Stimulated activated naive CD8-positive, alpha-beta T cell treated with anti-CD3 and anti-CD28 coated beads, Interleukin-15, Interleukin-2, amounts not matched to agents 100 ng/mL and 50 ng/mL, for 24 hours (primary cell): ENCODE data around the gene DDX59.
A peak's percentile ranks its signal among the peaks of the same experiment; 100 is the strongest.

ENCODE experiments used
- H3K27ac Mint-ChIP-seq: one replicate; pipeline ENCODE4 v1.8.0; 2021; ENCODE audit warnings: mild to moderate bottlenecking, mixed read lengths
- H3K27me3 Mint-ChIP-seq: one replicate; pipeline ENCODE4 v1.8.0; 2021; ENCODE audit warnings: mixed read lengths
- H3K36me3 Mint-ChIP-seq: one replicate; pipeline ENCODE4 v1.8.0; 2021; ENCODE audit warnings: low read depth, mixed read lengths
- H3K4me1 Mint-ChIP-seq: one replicate; pipeline ENCODE4 v1.8.0; 2021; ENCODE audit warnings: low read depth, mixed read lengths
- H3K4me3 Mint-ChIP-seq: one replicate; pipeline ENCODE4 v1.8.0; 2021; ENCODE audit warnings: mild to moderate bottlenecking, mixed read lengths
- H3K9me3 Mint-ChIP-seq: one replicate; pipeline ENCODE4 v1.8.0; 2021; ENCODE audit warnings: mixed read lengths

The DDX59 gene

GRCh38 chr1:200681231-200681630 lies 11.5 kb upstream of the DDX59 start:
- Mint-ChIP-seq H3K9me3 (no peaks in the 10 kb centered on the region), H3K36me3 (no peaks in the 10 kb centered on the region), H3K27me3 (peaks cover 3% of the 10 kb centered on the region), H3K4me1 (no peaks in the 10 kb centered on the region), H3K27ac (no peak overlapping the region), H3K4me3 (no peak overlapping the region)

GRCh38 chr1:200676829-200677228 lies 7.1 kb upstream of the DDX59 start:
- H3K4me3 Mint-ChIP-seq: no peak overlapping the region
- H3K27ac Mint-ChIP-seq: no peak overlapping the region
- H3K9me3 Mint-ChIP-seq: no peaks in the 10 kb centered on the region
- peaks cover 3% of the 10 kb centered on the region for H3K27me3 Mint-ChIP-seq
- H3K36me3 Mint-ChIP-seq: no peaks in the 10 kb centered on the region
- H3K4me1 Mint-ChIP-seq: peaks cover 14% of the 10 kb centered on the region

DNA sequence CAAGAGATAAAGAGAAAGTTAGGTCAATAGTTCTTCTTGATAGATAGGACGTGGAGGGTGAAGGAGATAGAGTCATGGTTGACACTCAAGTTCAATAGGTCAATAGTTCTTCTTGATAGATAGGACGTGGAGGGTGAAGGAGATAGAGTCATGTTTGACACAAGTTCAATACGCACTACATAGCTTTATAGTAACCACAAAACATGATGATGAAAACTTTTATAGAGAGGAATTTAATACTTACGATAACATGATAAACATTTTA lies 5.8 kb upstream of the DDX59 start:
- no peaks in the 10 kb centered on the region for H3K9me3 Mint-ChIP-seq
- peaks cover 26% of the 10 kb centered on the region for H3K4me1 Mint-ChIP-seq
- H3K4me3 Mint-ChIP-seq: no peak overlapping the region
- peaks cover 3% of the 10 kb centered on the region for H3K27me3 Mint-ChIP-seq
- no peak overlapping the region for H3K27ac Mint-ChIP-seq
- no peaks in the 10 kb centered on the region for H3K36me3 Mint-ChIP-seq

DNA sequence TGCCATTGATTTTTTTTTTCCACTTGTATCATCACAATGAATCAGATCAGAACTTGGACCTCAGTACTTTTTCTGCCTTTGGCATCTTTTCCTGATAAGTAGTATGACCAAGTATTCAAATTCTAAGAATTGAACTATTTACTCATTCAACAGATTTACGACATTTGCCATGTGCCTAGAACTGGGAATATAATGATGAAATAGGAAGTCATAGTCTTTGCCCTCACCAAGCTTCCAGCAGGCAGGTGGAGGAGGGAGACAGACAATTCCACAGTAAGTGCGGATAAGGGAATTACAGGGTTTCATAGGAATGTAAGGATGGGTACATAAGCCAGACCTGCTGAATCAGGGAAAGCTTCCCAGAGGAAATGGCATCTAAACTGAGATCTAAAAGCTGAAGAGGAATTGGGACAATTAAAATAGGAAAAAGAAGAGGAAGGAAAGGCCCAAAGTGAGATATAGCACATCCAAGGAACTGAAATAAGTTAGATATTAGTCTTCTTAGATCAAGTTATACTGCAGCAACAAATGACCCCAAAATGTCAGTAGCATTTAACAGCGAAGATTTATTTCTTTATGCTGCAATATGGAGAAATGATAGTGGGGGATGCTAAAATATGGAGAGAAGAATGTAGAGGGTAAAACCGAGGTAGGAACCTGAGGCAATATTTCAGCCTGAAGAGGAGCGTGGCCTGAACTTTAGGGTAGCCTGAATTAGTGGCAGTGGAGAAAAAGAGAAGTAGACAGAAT lies 5.3 kb upstream of the DDX59 start:
- peaks cover 3% of the 10 kb centered on the region for H3K27me3 Mint-ChIP-seq
- H3K27ac Mint-ChIP-seq: peak overlapping the region; percentile 49
- no peaks in the 10 kb centered on the region for H3K9me3 Mint-ChIP-seq
- no peaks in the 10 kb centered on the region for H3K36me3 Mint-ChIP-seq
- H3K4me1 Mint-ChIP-seq: peaks cover 28% of the 10 kb centered on the region
- H3K4me3 Mint-ChIP-seq: no peak overlapping the region

DNA sequence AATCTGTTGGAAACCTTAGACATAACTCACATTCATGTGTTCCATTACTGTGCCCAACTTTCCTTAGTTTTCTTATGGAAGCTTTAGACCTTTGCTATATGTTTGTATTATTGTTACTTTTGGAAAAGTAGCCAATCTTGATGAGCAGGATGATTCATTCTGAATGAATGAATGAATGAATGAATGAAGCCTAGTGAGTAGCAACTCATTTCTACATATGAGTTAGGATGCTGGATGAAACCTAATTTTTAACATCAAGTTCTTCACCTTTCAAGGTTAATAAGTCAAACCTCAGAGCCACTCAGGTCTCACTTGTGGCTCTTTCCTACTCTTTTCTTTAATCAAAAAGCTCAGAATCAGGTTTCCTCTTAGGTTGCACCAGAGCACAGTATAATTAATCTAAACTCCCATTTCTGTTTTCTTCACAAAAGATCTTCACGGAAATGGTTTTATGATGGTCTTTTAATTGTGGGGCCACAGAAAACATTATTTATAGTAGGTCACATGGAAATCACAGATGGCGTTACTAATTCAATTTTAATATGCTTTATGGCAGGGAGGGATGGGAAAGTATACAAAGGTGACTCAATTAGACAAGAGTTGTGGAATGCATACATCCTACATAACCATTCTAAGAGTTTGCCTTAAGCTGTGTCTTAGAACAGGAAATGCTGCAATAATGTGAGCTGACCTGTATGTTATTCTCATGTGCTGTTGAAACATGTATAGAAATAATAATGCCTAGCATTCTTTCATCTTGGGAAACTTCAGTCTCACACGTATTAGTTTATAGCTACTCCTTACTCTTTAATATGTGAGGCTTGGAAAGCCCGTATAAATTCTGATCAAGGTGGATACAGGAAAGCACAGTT lies 4.5 kb upstream of the DDX59 start:
- no peaks in the 10 kb centered on the region for H3K9me3 Mint-ChIP-seq
- no peaks in the 10 kb centered on the region for H3K36me3 Mint-ChIP-seq
- no peak overlapping the region for H3K4me3 Mint-ChIP-seq
- H3K4me1 Mint-ChIP-seq: peaks cover 28% of the 10 kb centered on the region
- H3K27me3 Mint-ChIP-seq: peaks cover 3% of the 10 kb centered on the region
- H3K27ac Mint-ChIP-seq: no peak overlapping the region

DNA sequence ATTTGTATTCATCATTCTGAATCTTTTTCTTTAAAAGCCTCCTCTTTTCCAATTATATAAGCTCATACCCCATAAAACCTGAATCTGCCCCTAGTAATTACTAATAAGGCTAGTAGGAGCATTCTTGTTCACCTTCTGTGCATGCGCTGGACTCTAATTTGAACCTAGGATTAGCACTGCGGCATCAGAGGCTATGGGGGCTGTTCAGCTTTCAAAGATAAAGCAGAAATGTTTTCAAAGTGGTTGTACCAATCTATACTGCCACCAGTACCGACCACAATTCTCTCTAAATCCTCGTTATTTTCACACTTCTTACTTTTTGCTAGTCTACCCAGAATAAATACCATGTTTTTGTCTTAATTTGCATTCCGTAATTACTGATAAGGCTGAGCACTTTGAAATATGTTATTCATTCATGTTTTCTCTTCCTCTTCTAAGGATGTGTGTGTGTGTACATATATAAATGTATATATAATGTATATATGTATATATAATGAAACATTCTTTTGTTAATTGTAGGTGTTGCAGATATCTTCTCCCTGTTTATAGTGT lies 1.6 kb upstream of the DDX59 start:
- H3K36me3 Mint-ChIP-seq: peaks cover 7% of the 10 kb centered on the region
- peaks cover 44% of the 10 kb centered on the region for H3K4me1 Mint-ChIP-seq
- H3K4me3 Mint-ChIP-seq: peak overlapping the region; percentile 94
- H3K27me3 Mint-ChIP-seq: no peaks in the 10 kb centered on the region
- H3K27ac Mint-ChIP-seq: no peak overlapping the region
- H3K9me3 Mint-ChIP-seq: no peaks in the 10 kb centered on the region

DNA sequence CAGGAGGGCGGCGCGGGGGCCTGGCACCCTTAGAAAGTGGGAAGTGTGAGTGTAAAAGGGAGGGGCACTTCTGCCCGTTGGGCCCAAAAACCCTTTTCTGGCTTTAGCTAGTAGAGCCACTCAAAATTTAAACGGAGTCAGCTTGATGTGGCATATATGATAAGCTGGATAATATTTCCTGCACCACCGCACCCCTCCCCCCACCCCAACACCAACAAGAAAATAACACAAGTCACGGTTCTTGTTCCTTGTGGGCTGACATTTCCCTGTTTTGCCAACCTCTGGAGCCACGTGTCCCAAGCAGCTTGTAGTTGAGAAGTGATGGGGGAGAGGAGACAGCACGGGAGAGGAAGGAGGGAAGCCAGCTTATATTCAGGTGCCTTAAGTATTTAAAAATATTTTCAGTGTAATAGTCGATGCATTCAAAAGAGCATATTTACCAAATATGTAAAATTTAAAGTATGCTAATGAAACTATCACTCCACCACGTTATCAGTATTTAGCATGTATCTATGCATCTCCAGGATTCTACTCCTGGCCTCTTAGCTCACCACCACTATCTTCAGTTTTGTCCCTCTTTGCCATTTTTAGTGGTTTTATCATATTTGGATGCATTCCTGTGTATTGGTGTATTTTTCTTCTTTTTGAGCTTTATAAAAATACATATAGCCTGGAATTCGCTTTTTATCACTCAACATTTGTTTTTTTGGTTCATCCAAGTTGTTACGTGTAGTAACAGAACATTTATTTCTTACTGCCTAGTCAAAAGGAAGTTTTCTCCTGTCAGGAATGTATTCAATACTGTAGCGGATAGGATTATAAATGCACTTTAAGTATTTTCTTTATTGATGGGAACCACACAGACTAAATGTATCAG lies 773 bp upstream of the DDX59 start:
- Mint-ChIP-seq H3K36me3 (peaks cover 15% of the 10 kb centered on the region), H3K9me3 (no peaks in the 10 kb centered on the region), H3K4me1 (peaks cover 51% of the 10 kb centered on the region), H3K27ac (peak overlapping the region; percentile 97), H3K27me3 (no peaks in the 10 kb centered on the region), H3K4me3 (peak overlapping the region; percentile 94)

DNA sequence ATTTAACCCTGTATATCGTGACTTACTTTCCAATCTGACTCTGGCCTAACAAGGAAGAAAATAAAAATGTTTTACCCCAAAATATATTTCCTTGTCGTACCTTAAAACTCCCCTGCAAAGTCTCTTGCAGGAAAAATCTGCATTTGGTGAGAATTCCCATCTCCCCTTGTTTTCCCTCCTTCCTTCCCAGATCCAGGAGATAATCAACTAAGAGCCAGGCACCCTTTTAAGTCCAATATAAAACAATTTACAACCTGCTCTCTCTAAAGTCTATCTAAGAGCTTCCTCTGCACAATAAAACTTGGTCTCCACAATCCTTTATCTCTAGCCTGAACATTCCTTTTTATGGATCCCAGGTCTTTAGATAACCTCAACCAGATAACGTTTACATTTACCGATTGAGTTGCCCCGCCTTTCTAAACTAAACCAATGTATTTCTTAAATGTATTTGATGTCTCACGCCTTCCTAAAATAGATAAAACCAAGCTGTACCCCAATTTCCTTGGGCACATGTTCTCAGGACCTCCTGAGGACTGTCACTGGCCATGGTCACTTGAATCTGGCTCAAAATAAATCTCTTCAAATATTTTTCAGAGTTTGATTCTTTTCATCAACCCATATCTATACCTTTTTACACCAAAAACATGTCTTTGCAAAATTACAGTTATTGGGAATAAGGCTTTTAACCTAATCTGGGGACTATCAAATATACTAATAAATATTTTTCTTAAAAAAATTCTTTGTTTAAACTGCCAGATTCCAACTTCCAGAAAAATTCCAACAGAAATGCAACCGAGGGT lies 993 bp downstream of the DDX59 start:
- Mint-ChIP-seq H3K9me3 (no peaks in the 10 kb centered on the region), H3K27me3 (no peaks in the 10 kb centered on the region), H3K36me3 (peaks cover 28% of the 10 kb centered on the region), H3K27ac (peak overlapping the region; percentile 88), H3K4me3 (peak overlapping the region; percentile 94), H3K4me1 (peaks cover 54% of the 10 kb centered on the region)

DNA sequence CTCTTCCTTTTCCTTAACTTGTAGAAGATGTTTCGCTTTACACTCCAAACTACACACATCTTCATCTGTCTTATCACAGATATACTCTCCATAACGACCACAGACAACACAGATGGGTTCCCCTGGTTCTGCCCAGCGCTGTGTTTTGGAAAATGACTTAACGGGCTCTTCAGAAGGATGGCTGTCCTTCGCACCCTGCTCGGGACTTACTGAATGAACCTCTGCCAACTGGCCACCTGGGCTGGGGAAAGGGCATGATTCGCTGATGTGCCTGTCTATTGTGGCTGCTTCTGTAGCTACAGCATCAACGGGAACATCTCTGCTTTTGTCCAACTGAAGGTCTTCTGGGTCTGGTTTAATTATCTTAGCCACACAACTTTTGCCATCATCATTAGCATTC lies 3.4 kb downstream of the DDX59 start:
- no peaks in the 10 kb centered on the region for H3K9me3 Mint-ChIP-seq
- H3K36me3 Mint-ChIP-seq: peaks cover 44% of the 10 kb centered on the region
- no peak overlapping the region for H3K27ac Mint-ChIP-seq
- no peaks in the 10 kb centered on the region for H3K27me3 Mint-ChIP-seq
- H3K4me3 Mint-ChIP-seq: no peak overlapping the region
- H3K4me1 Mint-ChIP-seq: peaks cover 55% of the 10 kb centered on the region

- Mint-ChIP-seq H3K27me3 (no peaks in the 10 kb centered on the region), H3K4me1 (peaks cover 50% of the 10 kb centered on the region), H3K27ac (no peak overlapping the region), H3K9me3 (no peaks in the 10 kb centered on the region), H3K4me3 (no peak overlapping the region), H3K36me3 (peaks cover 45% of the 10 kb centered on the region)
These were observed 3.8 kb downstream of the DDX59 start for GRCh38 chr1:200665861-200666260.

DNA sequence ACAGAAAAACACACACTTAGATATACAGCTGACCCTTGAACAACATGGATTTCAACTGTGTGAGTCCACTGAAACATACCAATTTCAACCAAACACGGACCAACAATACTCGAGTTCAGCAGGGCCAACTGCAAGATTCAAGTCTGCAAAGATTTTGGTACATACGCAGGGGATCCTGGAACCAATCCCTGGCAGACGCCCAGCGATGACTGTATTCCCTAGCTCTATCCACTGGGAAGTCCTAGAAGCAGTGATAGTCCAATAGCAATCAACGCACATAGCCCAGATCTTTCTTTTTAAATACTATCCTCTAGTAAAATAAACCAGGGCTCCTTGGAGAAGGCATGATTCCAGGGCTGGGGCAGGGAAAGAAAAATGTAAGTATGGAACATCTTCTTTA lies 9.0 kb downstream of the DDX59 start:
- H3K36me3 Mint-ChIP-seq: peaks cover 52% of the 10 kb centered on the region
- no peak overlapping the region for H3K27ac Mint-ChIP-seq
- no peaks in the 10 kb centered on the region for H3K9me3 Mint-ChIP-seq
- no peak overlapping the region for H3K4me3 Mint-ChIP-seq
- no peaks in the 10 kb centered on the region for H3K27me3 Mint-ChIP-seq
- peaks cover 23% of the 10 kb centered on the region for H3K4me1 Mint-ChIP-seq

DNA sequence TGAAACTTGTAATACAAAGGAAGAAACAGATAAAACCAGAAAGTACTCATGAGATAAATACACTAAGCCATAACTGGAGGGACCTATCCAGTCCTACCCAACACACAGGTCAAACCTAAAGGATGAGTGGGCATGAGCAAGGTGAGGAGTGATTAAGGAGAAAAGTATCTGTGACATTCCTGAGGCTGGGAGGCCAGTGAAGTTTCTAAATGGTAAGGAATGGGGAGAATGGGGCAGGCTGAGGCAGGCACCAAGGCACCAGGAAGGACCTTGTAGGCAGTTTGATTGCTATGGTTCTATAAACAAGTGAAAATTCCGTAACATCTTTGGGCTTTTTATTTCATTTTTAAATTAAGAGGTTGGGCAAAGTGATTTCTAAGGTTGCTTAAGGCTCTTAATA lies 10.4 kb downstream of the DDX59 start:
- H3K27me3 Mint-ChIP-seq: no peaks in the 10 kb centered on the region
- peaks cover 23% of the 10 kb centered on the region for H3K4me1 Mint-ChIP-seq
- H3K27ac Mint-ChIP-seq: peak overlapping the region; percentile 17
- H3K4me3 Mint-ChIP-seq: no peak overlapping the region
- H3K36me3 Mint-ChIP-seq: peaks cover 56% of the 10 kb centered on the region
- H3K9me3 Mint-ChIP-seq: no peaks in the 10 kb centered on the region

DNA sequence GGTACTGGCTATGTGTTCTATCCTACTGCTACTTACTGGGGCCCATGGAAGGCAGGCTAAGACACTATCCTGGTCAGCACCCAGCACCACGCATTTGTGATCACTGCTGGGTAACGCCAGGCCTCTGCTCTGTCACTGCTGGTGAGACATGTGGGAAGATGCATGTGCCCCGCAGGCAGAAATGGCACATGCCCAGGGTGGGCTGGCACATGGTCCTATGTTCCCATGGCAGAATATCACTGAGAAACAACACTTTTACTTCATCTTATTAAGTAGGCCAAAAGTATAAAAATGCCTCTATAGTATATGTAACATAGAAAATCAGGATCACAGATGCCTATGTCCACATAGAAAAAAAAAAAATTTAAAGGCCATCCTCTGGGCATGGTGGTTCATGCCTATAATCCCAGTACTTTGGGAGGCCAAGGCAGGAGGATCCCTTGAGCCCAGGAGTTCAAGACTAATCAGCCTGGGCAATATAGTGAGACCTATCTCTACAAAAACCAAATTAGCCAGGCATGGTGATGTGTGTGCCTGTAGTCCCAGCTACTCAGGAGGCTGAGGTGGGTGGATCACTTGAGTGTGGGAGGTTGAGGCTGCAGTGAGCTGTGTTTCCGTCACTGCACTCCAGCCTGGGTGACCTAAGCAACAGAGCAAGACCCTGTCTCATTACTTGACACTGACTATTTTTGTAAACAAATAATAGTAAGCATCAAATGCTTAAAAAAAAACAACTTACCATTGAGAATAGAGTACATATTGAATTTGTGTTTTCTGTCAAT lies 11.5 kb downstream of the DDX59 start:
- H3K9me3 Mint-ChIP-seq: no peaks in the 10 kb centered on the region

More for the DNA sequence above, 11.5 kb downstream of the DDX59 start:
- Mint-ChIP-seq H3K27ac (no peak overlapping the region), H3K4me1 (peaks cover 22% of the 10 kb centered on the region), H3K27me3 (no peaks in the 10 kb centered on the region), H3K4me3 (no peak overlapping the region), H3K36me3 (peaks cover 54% of the 10 kb centered on the region)
